Astrocyte of the spinal cord (primary cell): ENCODE data around the gene HRH3.

ENCODE experiments used
- DNase-seq: peaks from one replicate; pipeline ENCODE4 v3.0.0; 2011; ENCODE audit warnings: low read depth, low spot score
- H3K4me3 ChIP-seq: 2 replicates; pipeline ENCODE4 v1.5.1; 2011; ENCODE audit warnings: low read depth, mild to moderate bottlenecking, low read length, moderate library complexity
- in situ Hi-C: cut with HindIII; loops from 2 replicates; pipeline ENCODE4 v1.10.0; 2017; ENCODE audit warnings: low sequenced_read_pairs
- TF ChIP-seq, protein P1 (sequence below): IDR thresholded peaks from 2 replicates; pipeline ENCODE4 v1.5.1; 2012; ENCODE audit warnings: low read depth, mild to moderate bottlenecking, low read length, inconsistent platforms

Gene HRH3

DNA sequence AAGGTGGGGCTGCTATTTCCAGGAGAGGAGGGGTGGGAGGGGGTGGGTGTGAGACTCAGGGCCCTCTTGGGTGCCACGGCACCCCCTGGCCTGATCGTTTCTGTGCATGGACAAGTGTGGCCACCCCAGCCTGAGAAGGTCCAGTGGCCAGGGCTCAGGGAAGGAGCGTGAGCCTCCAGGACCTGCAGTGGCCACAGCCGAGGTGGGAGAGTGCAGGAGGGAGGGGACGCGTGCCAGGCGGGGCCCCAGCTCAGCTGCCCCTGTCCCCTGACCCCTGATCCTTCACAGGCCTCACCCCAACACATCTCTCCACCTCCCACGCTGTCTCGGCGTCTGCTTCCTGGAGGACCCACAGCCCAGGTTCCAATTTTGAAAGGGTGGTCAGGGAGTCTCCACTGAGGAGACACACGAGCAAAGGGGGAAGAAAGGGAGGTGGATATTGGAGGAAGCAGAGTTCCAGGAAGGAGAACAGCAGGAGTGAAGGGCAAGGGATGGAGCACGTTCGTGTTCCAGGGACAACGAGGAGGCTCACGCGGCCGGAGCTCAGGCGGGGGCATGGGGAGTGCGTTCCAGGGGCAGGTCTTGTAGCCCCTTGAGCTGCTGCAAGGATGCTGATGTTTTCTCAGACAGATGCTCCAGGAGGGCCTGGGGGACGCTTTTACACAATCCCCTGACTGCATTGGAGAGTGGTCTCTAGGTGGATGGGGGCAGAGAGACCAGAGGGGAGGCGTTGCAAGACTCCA lies 4.2 kb upstream of the HRH3 start:
- DNase-seq = no peak
- TF ChIP-seq, protein P1, sequence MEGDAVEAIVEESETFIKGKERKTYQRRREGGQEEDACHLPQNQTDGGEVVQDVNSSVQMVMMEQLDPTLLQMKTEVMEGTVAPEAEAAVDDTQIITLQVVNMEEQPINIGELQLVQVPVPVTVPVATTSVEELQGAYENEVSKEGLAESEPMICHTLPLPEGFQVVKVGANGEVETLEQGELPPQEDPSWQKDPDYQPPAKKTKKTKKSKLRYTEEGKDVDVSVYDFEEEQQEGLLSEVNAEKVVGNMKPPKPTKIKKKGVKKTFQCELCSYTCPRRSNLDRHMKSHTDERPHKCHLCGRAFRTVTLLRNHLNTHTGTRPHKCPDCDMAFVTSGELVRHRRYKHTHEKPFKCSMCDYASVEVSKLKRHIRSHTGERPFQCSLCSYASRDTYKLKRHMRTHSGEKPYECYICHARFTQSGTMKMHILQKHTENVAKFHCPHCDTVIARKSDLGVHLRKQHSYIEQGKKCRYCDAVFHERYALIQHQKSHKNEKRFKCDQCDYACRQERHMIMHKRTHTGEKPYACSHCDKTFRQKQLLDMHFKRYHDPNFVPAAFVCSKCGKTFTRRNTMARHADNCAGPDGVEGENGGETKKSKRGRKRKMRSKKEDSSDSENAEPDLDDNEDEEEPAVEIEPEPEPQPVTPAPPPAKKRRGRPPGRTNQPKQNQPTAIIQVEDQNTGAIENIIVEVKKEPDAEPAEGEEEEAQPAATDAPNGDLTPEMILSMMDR = no peak
- in situ Hi-C loops = no loop called here
- H3K4me3 ChIP-seq = no peak overlapping the region

DNA sequence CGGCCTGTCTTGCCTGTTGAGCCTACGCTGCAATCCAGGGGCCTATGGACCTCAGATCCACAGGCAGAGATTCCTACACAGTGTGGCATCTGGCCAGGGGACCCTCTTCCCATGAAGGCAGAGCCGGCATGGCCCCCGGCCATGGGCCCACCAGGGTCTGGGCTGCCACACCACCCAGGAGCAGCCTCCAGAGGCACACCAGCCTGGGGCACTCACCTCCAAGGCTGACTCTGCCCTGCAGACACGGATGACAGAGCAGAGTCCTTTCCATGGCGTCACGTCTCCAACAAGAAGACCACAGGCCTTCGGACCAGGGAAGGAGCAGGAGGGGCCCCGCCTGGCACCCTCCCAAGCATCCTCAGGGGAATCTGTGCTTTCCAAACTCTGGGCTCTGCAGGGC lies 3.5 kb upstream of the HRH3 start:
- no peak for DNase-seq
- in situ Hi-C loops = no loop called here
- TF ChIP-seq, protein P1 = no peak
- H3K4me3 ChIP-seq = no peak overlapping the region

DNA sequence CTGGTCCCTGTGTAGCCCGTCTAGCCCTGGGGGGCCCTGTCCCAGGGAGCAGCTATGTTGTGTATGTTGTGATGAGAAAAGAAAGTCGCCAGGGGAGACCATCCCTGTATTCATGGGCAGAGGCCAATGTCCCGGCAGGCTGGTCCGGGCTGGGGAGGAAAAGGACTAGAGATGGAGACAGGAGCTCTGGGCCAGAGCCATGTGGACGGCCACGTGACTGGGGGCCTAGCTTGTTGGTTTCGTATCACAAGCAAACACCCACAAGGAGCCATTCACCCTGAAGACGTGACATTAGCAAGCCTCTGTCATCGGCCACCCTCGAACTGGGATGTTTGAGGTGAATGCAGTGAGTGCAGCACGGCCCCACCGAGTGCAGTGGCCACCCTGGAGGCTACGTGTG lies 2.9 kb upstream of the HRH3 start:
- TF ChIP-seq, protein P1 = no peak
- in situ Hi-C loops = no loop called here
- DNase-seq = no peak
- no peak overlapping the region for H3K4me3 ChIP-seq

DNA sequence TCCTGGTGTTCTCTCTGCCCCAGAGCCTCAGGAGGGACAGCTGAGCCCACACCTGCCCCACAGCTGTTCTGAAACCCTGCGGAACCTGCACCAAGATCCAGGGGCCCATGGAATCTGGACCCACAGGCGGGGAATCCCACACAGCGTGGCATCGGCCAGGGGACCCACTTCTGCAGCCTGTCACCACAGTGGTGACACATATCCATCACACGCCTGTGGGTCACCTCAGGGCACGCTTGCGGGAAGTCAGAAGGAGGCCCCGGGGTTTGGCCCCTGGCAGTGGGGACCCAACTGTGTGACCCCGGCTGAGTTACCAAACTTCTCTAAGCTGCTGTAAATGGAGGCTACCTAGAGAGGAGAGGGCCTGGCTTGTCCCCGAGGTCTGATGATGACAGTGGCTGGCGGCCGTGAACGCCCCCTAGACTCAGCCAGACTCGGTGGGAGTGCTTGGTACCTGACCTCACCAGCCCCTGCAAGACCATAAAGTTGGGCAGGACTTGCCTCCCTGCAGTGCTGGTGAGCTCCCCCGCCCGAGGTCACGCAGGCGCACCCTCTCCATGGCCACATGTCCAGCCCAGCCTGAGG lies 2.3 kb upstream of the HRH3 start:
- TF ChIP-seq, protein P1 = no peak
- no peak for DNase-seq
- in situ Hi-C loops = no loop called here
- H3K4me3 ChIP-seq = no peak overlapping the region

DNA sequence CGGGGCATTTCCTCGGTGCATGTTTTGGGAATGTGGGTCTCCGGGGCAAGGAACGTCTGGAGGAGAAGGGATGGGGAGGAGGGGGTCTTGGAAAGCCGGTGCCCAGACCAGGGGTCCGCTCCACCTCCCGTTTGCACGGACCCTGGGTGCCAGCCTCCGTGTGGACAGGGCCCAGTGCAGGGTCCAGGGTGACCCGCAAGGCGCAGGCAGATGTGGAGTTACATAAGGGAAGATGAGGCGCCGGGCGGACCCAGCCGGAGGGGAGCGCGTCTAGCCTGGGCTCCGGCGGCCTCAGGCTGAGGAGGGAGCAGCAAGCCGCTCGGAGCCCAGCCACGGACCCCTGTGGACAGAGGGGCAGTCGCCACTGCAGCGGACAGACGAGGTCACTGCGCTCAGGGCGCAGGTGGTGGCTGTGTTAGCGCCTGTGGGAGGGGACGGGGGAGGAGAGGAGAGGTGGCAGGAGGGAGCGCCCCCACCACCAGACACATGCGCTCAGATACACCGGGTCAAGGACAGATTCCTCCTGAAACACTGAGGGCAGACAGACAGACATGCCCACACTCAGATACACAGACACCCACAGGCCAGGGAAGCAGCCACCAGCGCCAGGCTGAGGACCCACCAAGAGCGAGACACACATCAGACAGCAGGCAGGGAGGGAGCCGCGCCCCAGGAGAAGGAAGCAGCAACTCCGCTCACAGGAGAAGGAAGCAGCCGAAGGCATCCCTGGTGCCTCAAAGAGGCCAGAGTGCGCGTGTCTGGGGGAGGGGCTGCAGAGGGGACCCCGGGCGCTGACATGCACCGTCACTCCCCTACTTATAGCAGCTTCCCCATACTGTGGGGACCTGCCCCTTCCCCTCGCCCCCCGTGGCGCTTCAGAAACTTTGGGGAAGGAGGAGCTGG lies 839 bp upstream of the HRH3 start:
- TF ChIP-seq, protein P1 = no peak
- DNase-seq = no peak
- in situ Hi-C loops = no loop called here
- no peak overlapping the region for H3K4me3 ChIP-seq

DNA sequence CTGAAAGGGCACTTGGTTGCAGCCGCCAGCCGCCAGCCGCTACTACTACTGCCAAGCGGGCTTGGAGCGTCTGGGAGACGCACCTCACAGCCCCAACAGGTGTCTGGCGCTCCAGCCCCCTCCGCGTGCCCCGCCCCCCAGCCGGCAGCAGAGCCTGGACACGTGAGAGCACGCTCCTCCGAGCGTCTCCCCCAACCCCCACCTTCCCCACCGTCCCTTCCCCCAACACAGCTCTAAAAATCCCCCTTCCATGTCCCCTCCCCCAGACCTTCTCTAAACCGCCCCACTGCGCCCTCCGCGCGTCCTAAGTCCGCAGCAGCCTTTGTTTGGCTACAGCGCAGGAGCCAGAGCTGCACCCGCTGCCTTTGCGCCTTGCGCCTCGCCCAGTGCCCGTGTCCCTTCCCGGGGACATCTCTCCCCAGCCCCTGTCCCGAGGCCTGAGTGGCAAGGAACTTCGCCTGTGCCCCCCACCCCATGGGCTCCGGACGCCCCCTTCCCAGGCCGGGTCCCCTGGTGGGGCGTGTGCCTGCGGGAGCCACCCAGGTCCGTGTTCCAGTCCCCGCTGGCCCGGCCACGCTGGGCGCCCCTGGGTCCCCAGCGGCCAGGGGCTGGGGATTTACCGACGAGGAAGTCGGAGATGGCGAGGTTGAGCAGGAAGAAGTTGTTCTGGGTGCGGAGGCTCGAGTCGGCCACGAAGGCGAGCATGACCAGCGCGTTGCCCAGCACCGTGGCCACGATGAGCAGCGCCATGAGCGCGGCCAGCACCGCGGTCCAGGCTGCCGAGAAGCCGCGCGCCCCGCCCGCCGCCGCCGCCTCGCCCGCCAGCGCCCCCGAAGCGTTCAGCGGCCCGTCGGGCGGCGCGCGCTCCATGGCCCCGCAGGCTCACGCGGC lies 732 bp downstream of the HRH3 start:
- in situ Hi-C loops = no loop called here
- DNase-seq = no peak
- TF ChIP-seq, protein P1 = no peak
- no peak overlapping the region for H3K4me3 ChIP-seq
